GM10266 (cell line): Measurements from ENCODE around the gene TRAPPC12.
"Not testable (repeated sequence)": the region's sequence is repeated elsewhere in the genome, so short reads cannot be mapped to it uniquely, and the experiment has no call there.

ENCODE experiments used
- DNase-seq: peaks from one replicate; pipeline ENCODE4 v3.0.0; 2012; ENCODE audit errors: extremely low spot score
- CTCF ChIP-seq: IDR thresholded peaks from 2 replicates; pipeline ENCODE4 v1.5.1; 2012; ENCODE audit warnings: mild to moderate bottlenecking, low read depth; ENCODE audit not compliant: control insufficient read depth, insufficient read depth; ENCODE audit errors: missing control alignments

Gene TRAPPC12

DNA sequence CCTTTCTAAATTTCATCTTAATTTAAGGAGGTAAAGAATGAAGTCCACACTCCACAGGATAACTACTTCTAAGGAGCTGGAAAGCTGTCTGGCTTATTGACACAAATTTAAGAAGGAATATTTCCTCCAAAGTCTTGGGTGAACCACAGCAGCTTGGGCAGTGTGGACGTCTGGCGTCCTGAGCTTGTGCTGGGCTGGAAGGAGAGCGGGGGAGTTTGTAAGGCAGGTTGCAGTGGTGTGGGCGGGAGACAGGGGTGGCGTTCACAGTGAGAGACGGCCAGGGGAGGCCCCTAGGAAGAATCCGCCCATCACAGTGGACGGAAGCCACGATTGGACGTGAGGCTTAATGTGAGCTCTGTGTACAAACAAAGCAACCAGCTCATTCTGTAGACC lies 114.1 kb downstream of the TRAPPC12 start:
- no peak for DNase-seq
- no peak for TF ChIP-seq CTCF

DNA sequence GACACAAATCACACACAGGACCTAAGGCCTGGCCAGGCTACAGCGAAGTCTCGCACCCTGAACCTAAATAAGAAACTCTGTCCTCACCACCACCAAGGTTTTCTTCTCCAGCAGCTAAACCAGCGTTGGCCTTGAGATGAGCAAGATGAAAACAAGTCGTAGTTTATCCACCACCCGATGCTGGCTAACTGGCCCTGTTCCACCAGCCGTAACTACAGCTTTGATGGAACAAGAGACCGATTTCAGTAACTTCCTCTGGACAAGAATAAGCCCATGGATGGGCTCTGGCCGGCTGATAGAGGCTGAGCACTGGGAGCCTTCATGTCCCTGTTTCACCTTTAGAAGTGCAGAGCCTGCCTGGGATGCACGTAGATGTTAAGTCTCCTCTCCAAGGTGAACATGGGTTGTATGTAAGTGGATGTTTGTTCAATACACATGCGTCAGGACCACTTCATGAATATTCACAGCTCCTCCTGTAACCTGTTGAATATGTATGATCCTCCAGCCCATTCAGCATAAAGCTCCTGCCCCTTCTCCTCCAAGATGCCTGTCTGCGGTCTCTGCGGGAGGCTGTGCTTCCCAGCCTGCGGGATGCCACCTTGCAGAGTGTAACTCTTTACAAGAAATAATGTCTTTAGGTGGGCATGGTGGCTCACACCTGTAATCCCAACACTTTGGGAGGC lies 115.6 kb downstream of the TRAPPC12 start:
- no peak for TF ChIP-seq CTCF
- DNase-seq: no peak

DNA sequence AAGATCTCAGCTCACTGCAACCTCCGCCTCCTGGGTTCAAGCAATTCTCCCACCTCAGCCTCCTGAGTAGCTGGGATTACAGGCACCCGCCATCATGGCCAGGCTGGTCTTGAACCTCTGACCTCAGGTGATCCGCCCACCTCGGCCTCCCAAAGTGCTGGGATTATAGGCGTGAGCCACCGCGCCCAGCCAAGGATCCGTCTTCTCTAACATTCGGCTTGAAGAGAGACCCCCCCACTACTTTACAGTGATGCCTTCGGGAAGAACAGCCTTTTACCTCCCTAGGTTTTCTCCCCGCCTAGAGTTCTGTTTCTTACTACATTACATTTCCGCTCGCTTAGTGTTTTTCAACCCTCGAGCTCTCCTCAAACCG lies 117.2 kb downstream of the TRAPPC12 start:
- DNase-seq: not testable (repeated sequence)

DNA sequence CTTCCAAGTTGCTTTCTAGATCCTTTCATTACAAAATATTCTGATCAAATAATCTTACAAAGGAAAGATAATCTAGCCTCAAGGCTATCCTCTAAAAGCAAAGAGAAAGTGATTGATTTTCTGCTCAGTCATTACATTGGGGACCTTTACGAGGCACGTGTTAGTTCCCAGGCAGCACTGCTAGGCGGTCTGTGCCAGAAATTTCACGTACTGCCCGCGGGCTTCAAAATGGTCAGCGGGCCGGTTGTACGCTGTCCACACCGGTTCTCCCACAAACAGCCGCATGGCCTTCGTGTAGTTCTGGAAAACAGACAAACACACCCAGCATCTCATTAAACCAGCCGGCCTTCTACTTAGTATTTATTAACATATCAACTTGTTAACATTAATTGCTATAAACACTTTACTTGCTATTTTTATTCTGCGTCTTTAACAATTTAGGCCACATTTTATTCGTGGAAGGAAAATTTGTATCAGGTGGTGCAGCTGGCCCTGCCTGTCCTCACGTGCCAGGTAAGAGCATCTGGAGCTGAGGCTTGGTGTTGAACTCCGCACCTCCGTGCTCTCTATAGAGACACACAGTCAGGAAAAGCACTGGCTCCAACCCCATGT lies 119.4 kb downstream of the TRAPPC12 start:
- TF ChIP-seq CTCF: no peak
- no peak for DNase-seq

DNA sequence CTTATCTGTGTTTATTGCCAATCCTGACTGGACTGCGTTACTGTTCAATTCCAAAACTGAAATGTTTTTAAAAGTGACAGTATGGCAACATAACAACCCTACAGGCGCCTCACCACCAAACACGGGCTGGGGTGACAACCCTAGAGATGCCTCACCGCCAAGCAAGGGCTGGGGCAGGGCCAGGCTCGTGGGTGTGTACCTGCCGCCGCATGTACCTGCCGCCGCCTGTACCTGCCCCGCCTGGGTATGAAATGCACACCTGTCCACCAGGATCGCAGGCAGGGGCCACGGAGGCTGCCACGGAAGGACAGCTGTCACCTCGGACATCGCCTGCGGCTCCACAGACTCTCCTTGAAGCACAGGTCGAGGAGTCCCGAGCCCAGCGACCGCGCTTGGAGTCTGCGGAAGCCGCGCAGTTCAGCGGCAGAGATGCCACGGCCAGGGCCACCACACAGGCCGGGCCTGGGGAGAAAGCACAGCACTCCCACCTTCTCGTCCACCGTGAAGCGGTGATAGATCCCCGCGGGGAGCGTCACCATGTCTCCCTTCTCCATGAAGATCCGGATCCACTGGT lies 120.9 kb downstream of the TRAPPC12 start:
- TF ChIP-seq CTCF: no peak
- DNase-seq: no peak

DNA sequence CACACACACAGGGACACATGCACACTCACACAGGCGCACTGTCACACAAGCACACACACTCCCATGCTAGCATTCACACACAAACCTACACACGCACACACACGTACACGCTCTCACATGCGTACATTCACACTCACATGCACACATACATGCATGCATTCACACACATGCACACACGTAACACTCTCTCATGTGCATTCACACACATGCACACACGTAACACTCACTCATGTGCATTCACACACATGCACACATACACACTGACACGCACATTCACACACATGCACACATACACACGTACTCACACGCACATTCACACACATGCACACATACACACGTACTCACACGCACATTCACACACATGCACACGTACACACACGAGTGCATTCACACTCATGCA lies 123.6 kb downstream of the TRAPPC12 start:
- DNase-seq: no peak
- TF ChIP-seq CTCF: no peak

GRCh38 chr2:3503483-3503882 lies 124.0 kb downstream of the TRAPPC12 start:
- TF ChIP-seq CTCF: no peak
- DNase-seq: no peak

- DNase-seq: no peak
- no peak for TF ChIP-seq CTCF
These were observed 125.2 kb downstream of the TRAPPC12 start for GRCh38 chr2:3504741-3505140.
